ENCODE results near the gene GCNT4.
"Not testable (repeated sequence)": the region's sequence is repeated elsewhere in the genome, so short reads cannot be mapped to it uniquely, and the experiment has no call there.

GCNT4 gene

GRCh38 chr5:75052192-75053053, at the start of gene GCNT4:
Gene GCNT4 (minus strand): TSS chr5:75052558. CDS start chr5:75030037, 22,521 bp downstream.
- DNase-seq, result peak; percentile 65

- not testable (repeated sequence) for DNase-seq
Observed at GRCh38 chr5:75095956-75096355, 43.6 kb upstream of the GCNT4 start.

- DNase-seq, result no peak
Observed at GRCh38 chr5:75091597-75091996, 39.2 kb upstream of the GCNT4 start.

GRCh38 chr5:75089662-75090061, 37.3 kb upstream of the GCNT4 start:
- no peak for DNase-seq

GRCh38 chr5:75089137-75089536, 36.8 kb upstream of the GCNT4 start:
- no peak for DNase-seq

- no peak for DNase-seq
Observed at GRCh38 chr5:75088648-75089047, 36.3 kb upstream of the GCNT4 start.

GRCh38 chr5:75081510-75081909, 29.2 kb upstream of the GCNT4 start:
- DNase-seq, result no peak

- DNase-seq, result not testable (repeated sequence)
Observed at GRCh38 chr5:75079346-75079745, 27.0 kb upstream of the GCNT4 start.

- DNase-seq, result no peak
Observed at GRCh38 chr5:75078027-75078426, 25.7 kb upstream of the GCNT4 start.

- no peak for DNase-seq
Observed at GRCh38 chr5:75072061-75072460, 19.7 kb upstream of the GCNT4 start.

- no peak for DNase-seq
Observed at GRCh38 chr5:75071100-75071499, 18.7 kb upstream of the GCNT4 start.

- no peak for DNase-seq
Observed at GRCh38 chr5:75067434-75067833, 15.1 kb upstream of the GCNT4 start.

- DNase-seq, result no peak
Observed at GRCh38 chr5:75062925-75063531, 10.7 kb upstream of the GCNT4 start.

GRCh38 chr5:75059912-75060545, 7.7 kb upstream of the GCNT4 start:
- no peak for DNase-seq

GRCh38 chr5:75058986-75059535, 6.7 kb upstream of the GCNT4 start:
- DNase-seq, result no peak

GRCh38 chr5:75057561-75057960, 5.2 kb upstream of the GCNT4 start:
- no peak for DNase-seq

GRCh38 chr5:75055727-75056144, 3.4 kb upstream of the GCNT4 start:
- DNase-seq, result no peak

- no peak for DNase-seq
Observed at GRCh38 chr5:75054134-75054930, 2.0 kb upstream of the GCNT4 start.

- DNase-seq, result no peak
Observed at GRCh38 chr5:75053304-75054133, 1.2 kb upstream of the GCNT4 start.

GRCh38 chr5:75053054-75053303, 621 bp upstream of the GCNT4 start:
- DNase-seq, result peak; percentile 70

- peak; percentile 41 for DNase-seq
Observed at GRCh38 chr5:75051217-75051751, 1.1 kb downstream of the GCNT4 start.

GRCh38 chr5:75050415-75050814, 1.9 kb downstream of the GCNT4 start:
- DNase-seq, result no peak
